Measurements from ENCODE around the gene SESN1.

Gene SESN1

DNA sequence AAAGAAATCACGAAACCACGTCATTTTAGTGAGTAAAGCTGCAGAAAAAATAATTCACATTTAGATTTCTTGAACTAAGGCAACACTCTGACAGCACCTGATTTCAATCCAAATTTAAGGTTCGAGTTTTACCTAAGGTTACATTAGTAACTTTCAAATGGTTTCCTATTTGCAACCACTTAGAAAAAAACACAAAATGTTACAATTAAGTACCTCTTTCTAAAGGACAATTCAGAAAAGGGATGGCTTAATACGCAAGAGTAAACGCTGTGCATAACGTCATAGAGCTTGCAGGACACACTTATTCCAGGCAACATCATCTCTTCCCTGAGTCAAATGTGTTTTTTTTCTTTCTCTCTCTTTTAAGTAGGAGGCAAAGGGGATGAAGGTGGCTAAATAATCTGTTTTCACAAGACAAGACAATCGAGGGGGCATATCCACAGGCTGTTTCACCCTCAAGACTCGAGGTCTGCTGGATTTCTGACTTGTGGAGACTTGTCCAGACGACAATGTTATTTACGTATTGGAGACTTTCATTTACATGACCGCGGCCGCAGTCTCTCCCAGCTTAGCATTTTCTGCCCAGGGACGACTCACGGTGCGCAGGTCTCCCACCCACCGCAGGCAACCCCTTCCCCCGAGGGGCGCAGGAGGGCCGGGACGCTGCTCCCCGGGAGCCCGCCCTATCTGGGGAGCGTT, 86.0 kb downstream of the SESN1 start:
- Histone ChIP-seq H4K20me1 (ENCODE audit: insufficient read depth, low read length, poor library complexity, severe bottlenecking) (no peaks in the 10 kb centered on the region), H3K9me3 (ENCODE audit: insufficient read depth, low read depth, low read length) (no peaks in the 10 kb centered on the region), H3K79me2 (ENCODE audit: insufficient read depth, low read length) (peaks cover 49% of the 10 kb centered on the region), H3K4me2 (ENCODE audit: low read depth, low read length, poor library complexity, severe bottlenecking) (peak overlapping the region; percentile 88), H3F3A (ENCODE audit: low read depth) (no peaks in the 10 kb centered on the region), H3K4me1 (ENCODE audit: insufficient read depth, low read length, poor library complexity, severe bottlenecking) (peaks cover 47% of the 10 kb centered on the region), H2AFZ (ENCODE audit: low read length) (peak overlapping the region; percentile 69; the same call in 1 of the 2 replicates), H3K4me3 (ENCODE audit: low read length, poor library complexity, severe bottlenecking) (peak overlapping the region; percentile 97), H3K9ac (ENCODE audit: low read depth, low read length, poor library complexity, severe bottlenecking) (peak overlapping the region; percentile 99), H3K36me3 (ENCODE audit: insufficient read depth, low read length) (no peaks in the 10 kb centered on the region), H3K9me2 (replicated peaks; ENCODE audit: low read depth, low read length) (no peaks in the 10 kb centered on the region), H3K27me3 (ENCODE audit: insufficient read depth, low read length, poor library complexity, severe bottlenecking) (peaks cover 3% of the 10 kb centered on the region)
- TF ChIP-seq, protein P1, sequence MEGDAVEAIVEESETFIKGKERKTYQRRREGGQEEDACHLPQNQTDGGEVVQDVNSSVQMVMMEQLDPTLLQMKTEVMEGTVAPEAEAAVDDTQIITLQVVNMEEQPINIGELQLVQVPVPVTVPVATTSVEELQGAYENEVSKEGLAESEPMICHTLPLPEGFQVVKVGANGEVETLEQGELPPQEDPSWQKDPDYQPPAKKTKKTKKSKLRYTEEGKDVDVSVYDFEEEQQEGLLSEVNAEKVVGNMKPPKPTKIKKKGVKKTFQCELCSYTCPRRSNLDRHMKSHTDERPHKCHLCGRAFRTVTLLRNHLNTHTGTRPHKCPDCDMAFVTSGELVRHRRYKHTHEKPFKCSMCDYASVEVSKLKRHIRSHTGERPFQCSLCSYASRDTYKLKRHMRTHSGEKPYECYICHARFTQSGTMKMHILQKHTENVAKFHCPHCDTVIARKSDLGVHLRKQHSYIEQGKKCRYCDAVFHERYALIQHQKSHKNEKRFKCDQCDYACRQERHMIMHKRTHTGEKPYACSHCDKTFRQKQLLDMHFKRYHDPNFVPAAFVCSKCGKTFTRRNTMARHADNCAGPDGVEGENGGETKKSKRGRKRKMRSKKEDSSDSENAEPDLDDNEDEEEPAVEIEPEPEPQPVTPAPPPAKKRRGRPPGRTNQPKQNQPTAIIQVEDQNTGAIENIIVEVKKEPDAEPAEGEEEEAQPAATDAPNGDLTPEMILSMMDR (conservative IDR thresholded peaks at IDR 0.05; ENCODE audit: low read length), result no peak
- TF ChIP-seq EZH2phosphoT487 (IDR thresholded peaks at IDR 0.05; ENCODE audit: borderline replicate concordance), result no peak

DNA sequence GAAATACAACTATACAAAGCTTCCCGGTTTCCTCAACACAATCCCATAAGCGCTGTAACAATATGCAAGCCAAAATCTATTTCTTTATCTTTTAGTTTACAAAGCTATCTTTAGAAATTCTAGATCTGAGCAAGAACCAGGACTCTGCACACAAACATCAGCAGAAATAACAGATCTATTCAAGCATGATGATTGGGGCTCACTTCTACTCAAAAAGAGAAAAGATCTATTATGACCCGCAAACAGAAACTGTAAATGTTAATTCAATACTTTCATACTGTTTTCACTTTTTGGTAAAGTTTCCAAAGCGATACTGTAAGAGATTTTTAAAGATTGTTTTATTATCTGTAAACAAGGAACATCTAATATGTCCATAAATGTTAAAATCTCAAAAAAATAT, 86.6 kb downstream of the SESN1 start:
- Histone ChIP-seq H3K9me2 (replicated peaks; ENCODE audit: low read depth, low read length) (no peaks in the 10 kb centered on the region), H3F3A (ENCODE audit: low read depth) (no peaks in the 10 kb centered on the region), H3K27me3 (ENCODE audit: insufficient read depth, low read length, poor library complexity, severe bottlenecking) (peaks cover 3% of the 10 kb centered on the region), H2AFZ (ENCODE audit: low read length) (no peak overlapping the region), H3K4me1 (ENCODE audit: insufficient read depth, low read length, poor library complexity, severe bottlenecking) (peaks cover 49% of the 10 kb centered on the region), H3K4me2 (ENCODE audit: low read depth, low read length, poor library complexity, severe bottlenecking) (peak overlapping the region; percentile 88), H3K36me3 (ENCODE audit: insufficient read depth, low read length) (no peaks in the 10 kb centered on the region), H3K79me2 (ENCODE audit: insufficient read depth, low read length) (peaks cover 50% of the 10 kb centered on the region), H3K9me3 (ENCODE audit: insufficient read depth, low read depth, low read length) (no peaks in the 10 kb centered on the region), H4K20me1 (ENCODE audit: insufficient read depth, low read length, poor library complexity, severe bottlenecking) (no peaks in the 10 kb centered on the region), H3K9ac (ENCODE audit: low read depth, low read length, poor library complexity, severe bottlenecking) (peak overlapping the region; percentile 99), H3K4me3 (ENCODE audit: low read length, poor library complexity, severe bottlenecking) (peak overlapping the region; percentile 97)
- TF ChIP-seq, protein P1 (conservative IDR thresholded peaks at IDR 0.05; ENCODE audit: low read length), result no peak
- TF ChIP-seq EZH2phosphoT487 (IDR thresholded peaks at IDR 0.05; ENCODE audit: borderline replicate concordance), result no peak

DNA sequence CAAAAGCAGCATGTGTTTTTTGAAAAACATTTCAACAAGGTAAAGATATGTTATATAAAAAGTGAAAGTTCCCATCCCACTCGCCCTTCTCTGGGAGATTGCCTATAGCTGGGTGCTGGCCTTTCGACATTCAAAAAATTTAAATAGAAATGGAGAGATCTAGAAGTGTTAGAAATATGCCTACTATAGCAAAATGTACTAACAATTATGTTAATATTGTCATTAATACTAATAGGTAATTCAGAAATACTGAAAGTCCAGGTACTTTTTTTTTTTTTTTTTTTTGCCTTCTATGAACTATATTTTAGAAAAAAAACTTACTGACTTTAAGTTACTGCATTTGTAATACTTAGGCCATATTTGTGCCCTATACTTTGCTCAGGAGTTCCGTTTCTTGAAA, 87.1 kb downstream of the SESN1 start:
- H2AFZ ChIP-seq (ENCODE audit: low read length), result no peak overlapping the region
- H3K79me2 ChIP-seq (ENCODE audit: insufficient read depth, low read length), result peaks cover 54% of the 10 kb centered on the region
- H3K9me2 ChIP-seq (replicated peaks; ENCODE audit: low read depth, low read length), result no peaks in the 10 kb centered on the region
- H4K20me1 ChIP-seq (ENCODE audit: insufficient read depth, low read length, poor library complexity, severe bottlenecking), result no peaks in the 10 kb centered on the region
- no peaks in the 10 kb centered on the region for H3F3A ChIP-seq (ENCODE audit: low read depth)
- H3K9ac ChIP-seq (ENCODE audit: low read depth, low read length, poor library complexity, severe bottlenecking), result peak overlapping the region; percentile 99
- peak overlapping the region; percentile 97 for H3K4me3 ChIP-seq (ENCODE audit: low read length, poor library complexity, severe bottlenecking)
- TF ChIP-seq, protein P1 (conservative IDR thresholded peaks at IDR 0.05; ENCODE audit: low read length), result no peak
- TF ChIP-seq EZH2phosphoT487 (IDR thresholded peaks at IDR 0.05; ENCODE audit: borderline replicate concordance), result no peak
- peak overlapping the region; percentile 88 for H3K4me2 ChIP-seq (ENCODE audit: low read depth, low read length, poor library complexity, severe bottlenecking)
- H3K36me3 ChIP-seq (ENCODE audit: insufficient read depth, low read length), result no peaks in the 10 kb centered on the region
- H3K4me1 ChIP-seq (ENCODE audit: insufficient read depth, low read length, poor library complexity, severe bottlenecking), result peaks cover 53% of the 10 kb centered on the region
- no peaks in the 10 kb centered on the region for H3K9me3 ChIP-seq (ENCODE audit: insufficient read depth, low read depth, low read length)
- H3K27me3 ChIP-seq (ENCODE audit: insufficient read depth, low read length, poor library complexity, severe bottlenecking), result peaks cover 3% of the 10 kb centered on the region
